GM12878 (cell line): Measurements from ENCODE around the gene GMCL2. TPM values are rescaled to one million over a fixed set of nuclear protein-coding genes. Genes with fewer than 3 reads are reported as not detected.
A peak's percentile ranks its signal among the peaks of the same experiment; 100 is the strongest.

Experiments
- ASH2L ChIP-seq: fragments of 300-600, 200-600 bp; sonication (generic); IDR thresholded peaks from 2 replicates; pipeline ENCODE4 v1.6.1; 2017; ENCODE audit warnings: low read depth, mild to moderate bottlenecking, borderline replicate concordance
- CBX5 ChIP-seq: sonication (generic); IDR thresholded peaks from 2 replicates; pipeline ENCODE4 v1.6.1; 2016; ENCODE audit warnings: low read depth, moderate library complexity, mild to moderate bottlenecking, inconsistent platforms
- CREM ChIP-seq: IDR thresholded peaks from 2 replicates; pipeline ENCODE4 v1.6.1; 2014; ENCODE audit warnings: antibody characterized with exemption, low read depth
- DPF2 ChIP-seq: fragments of 450-650 bp; IDR thresholded peaks from 2 replicates; pipeline ENCODE4 v1.6.1; 2017; ENCODE audit warnings: mild to moderate bottlenecking
- EP300 ChIP-seq, 2 experiments: fragments of 150-350 bp in 1 of 2; IDR thresholded peaks; 2 replicates each; pipeline ENCODE4 v1.6.1; 2011 to 2012; ENCODE audit warnings: low read depth in 2 of 2, low read length in 2 of 2, borderline replicate concordance in 1 of 2, improper control_type of control experiment in 1 of 2, inconsistent platforms in 1 of 2; ENCODE audit not compliant: control insufficient read depth in 1 of 2
- ETV6 ChIP-seq, 2 experiments: fragments of 450-650 bp in 1 of 2; IDR thresholded peaks in 1 of 2; conservative IDR thresholded peaks in 1 of 2; 2 replicates each; pipeline ENCODE4 v1.6.1; 2014; ENCODE audit warnings: antibody characterized with exemption in 1 of 2, borderline replicate concordance in 1 of 2, low read depth in 1 of 2, mild to moderate bottlenecking in 1 of 2, moderate library complexity in 1 of 2
- FOS ChIP-seq: IDR thresholded peaks from 3 replicates; pipeline ENCODE4 v1.6.1; 2011; ENCODE audit warnings: borderline replicate concordance; ENCODE audit not compliant: insufficient read length; ENCODE audit errors: extremely low read depth
- GABPA ChIP-seq: IDR thresholded peaks from 2 replicates; pipeline ENCODE4 v1.6.1; 2014; ENCODE audit warnings: antibody characterized with exemption, low read depth, mild to moderate bottlenecking, inconsistent platforms
- HCFC1 ChIP-seq: fragments of 150-350 bp; IDR thresholded peaks from 2 replicates; pipeline ENCODE4 v1.6.1; 2014; ENCODE audit warnings: low read length
- KDM1A ChIP-seq: fragments of 200-600 bp; sonication (generic); IDR thresholded peaks from 2 replicates; pipeline ENCODE4 v1.6.1; 2016; ENCODE audit warnings: borderline replicate concordance
- MEF2B ChIP-seq: fragments of 450-650 bp; IDR thresholded peaks from 2 replicates; pipeline ENCODE4 v1.6.1; 2018; ENCODE audit warnings: mild to moderate bottlenecking, moderate library complexity; ENCODE audit not compliant: partially characterized antibody, poor library complexity, severe bottlenecking
- MYC ChIP-seq: IDR thresholded peaks from 2 replicates; pipeline ENCODE4 v1.6.1; 2011; ENCODE audit warnings: mild to moderate bottlenecking, low read length, moderate library complexity, inconsistent platforms; ENCODE audit not compliant: insufficient read depth, insufficient replicate concordance, insufficient read length, severe bottlenecking
- NFYA ChIP-seq: IDR thresholded peaks from 2 replicates; pipeline ENCODE4 v1.6.1; 2011; ENCODE audit warnings: low read depth, mild to moderate bottlenecking, low read length, improper control_type of control experiment, borderline replicate concordance
- NR2C2 ChIP-seq: IDR thresholded peaks from 2 replicates; pipeline ENCODE4 v1.6.1; 2011; ENCODE audit warnings: borderline replicate concordance, low read depth; ENCODE audit not compliant: control insufficient read depth, insufficient read length
- PAX8 ChIP-seq: fragments of 450-650 bp; IDR thresholded peaks from 2 replicates; pipeline ENCODE4 v1.6.1; 2017; ENCODE audit warnings: mild to moderate bottlenecking, moderate library complexity
- POLR2AphosphoS2 ChIP-seq: IDR thresholded peaks from 2 replicates; pipeline ENCODE4 v1.6.1; 2011; ENCODE audit warnings: low read depth, mild to moderate bottlenecking, low read length, improper control_type of control experiment, moderate library complexity
- SMARCA5 ChIP-seq: fragments of 450-650 bp; IDR thresholded peaks from 2 replicates; pipeline ENCODE4 v1.6.1; 2017; ENCODE audit warnings: mild to moderate bottlenecking
- SREBF2 ChIP-seq: IDR thresholded peaks from 2 replicates; pipeline ENCODE4 v1.6.1; 2012; ENCODE audit warnings: mild to moderate bottlenecking, low read length
- ZBTB4 ChIP-seq: fragments of 450-650 bp; formaldehyde crosslinking; IDR thresholded peaks from 2 replicates; pipeline ENCODE4 v1.4.0; 2022; ENCODE audit warnings: mild to moderate bottlenecking, moderate library complexity
- ZNF217 ChIP-seq: fragments of 450-650 bp; IDR thresholded peaks from 2 replicates; pipeline ENCODE4 v1.6.1; 2017; ENCODE audit warnings: antibody characterized with exemption, mild to moderate bottlenecking
- ZNF687 ChIP-seq: fragments of 450-650 bp; IDR thresholded peaks from 2 replicates; pipeline ENCODE4 v1.6.1; 2017; ENCODE audit warnings: mild to moderate bottlenecking, moderate library complexity
- polyA plus RNA-seq, 11 experiments: library from polyadenylated mRNA; depleted of rRNA in 4 of 11; unstranded in 6 of 11; stranded (reverse) in 5 of 11; fragments of >200 nt; fragmentation: Nextera tagmentation in 4 of 11; fragmentation: Illumina TruSeq in 1 of 11; extraction: Ambion mirVana in 4 of 11; extraction: Trizol in 1 of 11; gene quantifications; 1 replicate in 1 of 11; 2 replicates in 10 of 11; pipeline versions ENCODE4 v1.2.1 to v1.2.3, GENCODE V29; 2011 to 2016; ENCODE audit warnings: inconsistent platforms in 2 of 11, missing spikeins in 2 of 11, low read depth in 1 of 11
- total RNA-seq, 4 experiments: library from RNA; depleted of rRNA in 3 of 4; stranded (reverse); fragments of >200 nt in 3 of 4; fragmentation: Illumina TruSeq in 1 of 4; extraction: Trizol in 1 of 4; gene quantifications; 2 replicates each; pipeline versions ENCODE4 v1.2.1 to v1.2.3, GENCODE V29; 2013 to 2021

The GMCL2 gene
- total and polyA plus RNA-seq, 10 of the 15 experiments (the other 5 are each of a cell fraction or from before 2014, with no cell fraction given), result 0.07 TPM; not detected in 9

- TF ChIP-seq EP300 (IDR thresholded peaks at IDR 0.05; ENCODE audit: borderline replicate concordance in 1 of 2, control insufficient read depth in 1 of 2, low read depth in 2 of 2, low read length in 2 of 2) (no peak), SREBF2 (no peak), ZNF687 (peak; percentile 43; the same call in 1 of the 2 replicates), POLR2AphosphoS2 (peak; percentile 94), SMARCA5 (no peak), PAX8 (no peak), GABPA (no peak), ZNF217 (no peak), MEF2B (no peak), CREM (peak; percentile 65), FOS (peak; percentile 82), ASH2L (no peak), CBX5 (no peak), HCFC1 (peak; percentile 61), NR2C2 (no peak), ETV6 (conservative IDR thresholded peaks at IDR 0.05 in 1 of 2, IDR thresholded peaks at IDR 0.05 in 1 of 2; ENCODE audit: borderline replicate concordance in 1 of 2, low read depth in 1 of 2) (no peak), MYC (peak; percentile 22), KDM1A (no peak), DPF2 (peak; percentile 98), NFYA (peak; percentile 38; the same call in 1 of the 2 replicates), ZBTB4 (CRISPR knock-in tag) (no peak)
Measured at GRCh38 chr5:178204182-178204934, 17.2 kb upstream of the GMCL2 start, which contains the start of gene HNRNPAB (continued).
